HG03103 (cell line): ENCODE data around the gene DMD.
"Not testable (repeated sequence)": the region's sequence is repeated elsewhere in the genome, so short reads cannot be mapped to it uniquely, and the experiment has no call there.

ENCODE experiments used
- ATAC-seq: cut with Tn5 transposase; IDR thresholded peaks from one replicate; pipeline ENCODE4 v1.9.1; 2021; ENCODE audit warnings: low read depth; ENCODE audit not compliant: unreplicated experiment

DMD gene

DNA sequence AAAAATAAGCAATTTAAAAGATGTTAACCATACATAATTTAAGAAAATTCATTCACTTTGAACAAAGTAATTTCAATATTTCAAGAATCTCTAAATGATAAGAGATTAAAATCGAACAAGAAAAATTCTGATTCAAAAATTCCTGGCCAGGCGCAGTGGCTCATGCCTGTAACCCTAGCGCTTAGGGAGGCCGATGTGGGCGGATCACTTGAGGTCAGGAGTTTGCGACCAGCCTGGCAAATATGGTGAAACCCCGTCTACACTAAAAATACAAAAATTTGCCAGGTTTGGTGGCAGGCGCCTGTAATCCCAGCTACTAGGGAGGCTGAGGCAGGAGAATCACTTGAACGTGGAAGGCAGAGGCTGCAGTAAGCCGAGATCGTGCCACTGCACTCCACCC lies 1279.0 kb downstream of the DMD start:
- ATAC-seq, result not testable (repeated sequence)

DNA sequence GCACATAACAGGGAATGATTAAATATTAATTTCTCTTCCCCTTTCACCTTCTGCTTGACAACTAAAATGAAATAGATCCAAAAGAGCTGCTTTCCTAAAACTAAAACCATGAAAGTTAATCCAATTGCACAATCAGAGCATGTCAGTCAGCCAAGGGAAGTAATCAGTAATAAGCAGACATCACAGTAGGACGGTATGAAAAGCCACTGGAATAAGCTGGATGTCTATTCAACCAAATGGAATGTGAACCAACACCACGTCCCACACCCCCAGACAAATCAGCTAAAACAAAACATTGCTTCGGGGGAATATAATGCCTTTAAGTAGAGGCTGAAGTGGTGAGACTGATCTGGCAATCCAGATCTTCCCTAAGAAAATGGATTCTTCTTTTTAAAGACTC lies 1280.1 kb downstream of the DMD start:
- ATAC-seq, result no peak

DNA sequence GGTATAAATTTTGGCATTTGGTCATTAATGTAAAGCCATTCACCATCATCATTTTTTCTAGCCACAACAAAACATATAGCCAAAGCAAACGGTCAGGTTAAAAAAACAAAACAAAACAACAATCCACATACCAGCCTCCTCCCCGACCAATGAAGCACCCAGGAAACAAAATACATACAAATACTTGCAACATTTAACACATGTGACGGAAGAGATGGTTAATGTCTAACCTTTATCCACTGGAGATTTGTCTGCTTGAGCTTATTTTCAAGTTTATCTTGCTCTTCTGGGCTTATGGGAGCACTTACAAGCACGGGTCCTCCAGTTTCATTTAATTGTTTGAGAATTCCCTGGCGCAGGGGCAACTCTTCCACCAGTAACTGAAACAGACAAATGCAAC lies 1282.0 kb downstream of the DMD start:
- ATAC-seq, result no peak

DNA sequence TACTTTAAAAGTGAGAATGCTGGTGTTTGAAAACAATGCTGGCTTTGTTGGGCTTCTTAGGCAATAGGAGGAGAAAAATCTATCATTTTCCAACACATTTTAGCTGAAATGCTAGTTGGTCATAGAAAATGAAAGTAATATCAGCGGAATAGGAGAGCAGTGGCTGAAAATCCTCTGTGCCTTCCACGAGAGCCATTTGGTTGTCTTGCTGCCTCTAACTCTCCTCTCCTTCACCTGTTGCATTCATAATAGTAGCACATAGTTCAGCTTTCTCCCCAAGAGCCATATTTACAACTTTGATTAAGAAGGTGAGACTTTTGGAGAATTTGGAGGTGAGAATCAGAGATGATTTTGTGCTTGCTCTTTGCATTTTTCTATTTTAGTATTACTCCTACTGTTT lies 1290.1 kb downstream of the DMD start:
- ATAC-seq, result no peak

DNA sequence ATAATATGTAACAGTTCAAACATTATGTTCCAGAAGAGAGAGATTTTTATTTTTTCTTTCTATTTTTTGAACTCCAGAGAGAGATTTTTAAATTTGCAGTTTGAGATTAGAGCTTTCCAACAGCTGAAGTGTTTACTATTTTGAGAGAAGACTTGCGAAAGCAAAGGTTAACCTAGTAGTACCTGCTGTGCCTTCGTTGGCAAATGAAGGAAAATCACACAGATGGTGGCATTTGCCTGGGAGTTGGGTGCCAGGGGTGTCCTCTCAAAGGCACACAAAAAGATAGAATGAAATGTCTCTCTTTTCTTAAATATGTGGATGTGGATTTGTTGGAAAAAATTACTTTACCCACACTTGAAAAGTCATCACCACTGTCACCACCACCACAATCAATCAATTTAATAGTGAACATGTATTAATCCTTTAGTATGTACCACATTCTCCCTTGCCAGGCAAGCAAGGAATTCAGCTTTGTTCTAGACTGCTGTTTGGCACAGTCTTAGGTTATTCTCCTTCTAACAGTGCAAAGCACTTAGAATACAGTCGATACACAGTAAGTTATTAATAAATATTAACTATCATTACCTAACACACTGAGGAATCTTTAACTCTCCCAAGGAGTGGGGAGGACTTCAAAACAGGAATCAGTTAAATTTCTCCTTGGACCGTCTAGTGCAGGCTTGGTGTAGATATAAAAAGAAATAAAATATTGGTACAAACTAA lies 1301.3 kb downstream of the DMD start:
- ATAC-seq, result no peak

DNA sequence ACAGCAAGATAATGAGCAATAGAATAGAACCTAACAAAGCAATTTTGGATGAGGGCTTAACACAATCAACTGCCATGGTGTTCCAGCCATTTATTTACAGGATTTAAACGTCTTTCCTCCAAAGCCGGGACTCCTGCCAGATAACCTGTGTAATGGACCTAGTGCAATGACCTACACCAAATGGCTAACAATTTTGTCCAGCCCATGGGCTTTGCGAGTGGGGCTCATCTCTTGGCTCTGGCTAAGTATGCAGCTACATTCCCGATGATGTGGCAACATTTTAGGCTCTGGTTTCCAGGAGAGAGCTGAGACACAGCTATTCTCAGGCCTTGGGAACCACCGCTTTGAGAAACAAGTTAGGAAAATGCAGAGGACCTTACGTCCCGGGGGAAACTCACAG lies 1317.2 kb downstream of the DMD start:
- no peak for ATAC-seq

DNA sequence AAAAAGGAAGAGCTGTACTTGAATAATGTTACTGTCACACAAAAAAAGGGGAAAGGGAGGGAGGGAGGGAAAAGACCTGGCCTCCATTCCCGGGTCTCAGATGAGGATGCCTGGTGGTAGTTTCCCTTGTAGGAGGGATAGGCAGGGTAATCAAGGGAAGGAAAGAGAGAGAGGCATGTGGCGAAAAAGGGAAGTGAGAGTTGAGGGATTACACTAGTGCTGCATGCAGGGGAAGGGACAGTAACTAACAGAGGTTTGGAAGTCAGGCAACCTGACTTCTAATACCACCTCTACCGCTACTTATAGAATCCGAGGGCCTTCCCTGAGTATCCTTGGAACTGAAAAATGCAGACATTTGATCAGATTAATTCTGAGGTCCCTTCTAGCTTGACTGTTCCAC lies 1317.8 kb downstream of the DMD start:
- no peak for ATAC-seq

DNA sequence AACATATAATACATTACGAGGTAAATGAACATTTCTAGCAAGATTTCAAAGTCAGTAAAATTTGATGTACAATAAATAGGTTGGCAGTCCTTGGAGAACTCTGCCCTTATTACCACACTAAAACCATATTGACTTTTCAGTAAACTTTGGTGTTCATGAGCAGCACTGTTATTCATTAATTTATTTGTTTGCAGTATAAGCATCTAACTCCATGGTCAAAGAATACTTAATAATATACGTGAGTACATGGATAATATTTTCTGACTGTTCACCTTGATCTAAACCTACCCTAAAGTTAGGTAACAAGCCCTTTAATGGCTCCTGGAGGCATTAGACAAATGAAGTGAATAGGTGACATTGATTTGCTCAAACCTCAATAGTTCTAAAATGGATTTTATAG lies 1322.3 kb downstream of the DMD start:
- ATAC-seq, result no peak

DNA sequence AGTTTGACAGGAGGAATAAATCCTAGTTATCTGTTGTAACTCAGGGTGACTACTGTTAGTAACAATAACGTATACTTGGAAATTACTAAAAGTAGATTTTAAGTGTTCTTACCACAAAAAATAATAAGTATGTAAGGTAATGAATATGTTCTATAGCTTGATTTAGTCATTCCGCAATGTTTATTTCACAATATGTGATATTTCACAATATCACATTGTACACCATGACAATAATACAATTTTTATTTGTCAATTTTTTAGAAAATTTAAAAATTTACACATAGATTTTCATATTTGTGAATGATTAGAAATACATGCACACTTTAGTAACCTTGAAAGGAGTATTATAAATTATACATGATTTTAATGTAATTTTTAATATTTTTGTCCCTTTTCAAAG lies 1326.8 kb downstream of the DMD start:
- no peak for ATAC-seq

DNA sequence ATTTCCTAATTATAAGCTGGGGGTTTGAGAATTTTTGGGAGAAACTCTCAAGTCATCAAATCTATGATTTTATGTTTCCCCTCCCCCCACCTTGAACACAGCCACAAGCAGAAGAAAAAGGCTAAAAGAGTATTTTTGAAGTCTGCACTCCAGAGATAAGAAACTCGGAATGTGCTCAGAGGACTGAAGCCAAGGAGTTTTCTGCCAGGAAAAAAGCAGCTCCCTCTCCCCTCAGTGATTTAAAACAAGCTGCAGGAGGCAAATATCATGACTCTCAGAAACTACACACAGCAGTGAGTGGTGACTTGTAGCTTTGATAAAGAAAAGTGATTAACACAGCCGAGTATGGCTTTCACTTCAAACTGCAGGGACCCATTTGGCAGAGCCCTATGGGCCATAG lies 1339.3 kb downstream of the DMD start:
- no peak for ATAC-seq

DNA sequence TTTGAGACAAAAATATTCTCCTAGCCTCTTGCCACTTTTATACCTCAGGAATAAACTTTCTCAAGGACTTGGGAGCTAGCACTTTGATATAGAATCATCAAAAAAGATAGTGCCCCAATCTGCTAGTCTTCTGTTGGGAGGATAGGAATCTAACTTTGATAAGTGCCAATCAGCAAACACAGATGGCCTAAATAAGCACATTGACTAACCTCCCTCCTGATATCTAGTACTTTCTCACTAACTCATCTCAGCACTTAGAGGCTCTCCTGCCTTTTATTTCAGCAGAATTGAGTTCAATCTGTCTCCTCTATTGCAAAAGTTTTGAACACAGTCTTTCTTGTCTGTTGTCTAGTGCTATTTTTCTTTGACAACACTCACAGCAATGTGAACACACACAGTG lies 1341.1 kb downstream of the DMD start:
- ATAC-seq, result no peak

DNA sequence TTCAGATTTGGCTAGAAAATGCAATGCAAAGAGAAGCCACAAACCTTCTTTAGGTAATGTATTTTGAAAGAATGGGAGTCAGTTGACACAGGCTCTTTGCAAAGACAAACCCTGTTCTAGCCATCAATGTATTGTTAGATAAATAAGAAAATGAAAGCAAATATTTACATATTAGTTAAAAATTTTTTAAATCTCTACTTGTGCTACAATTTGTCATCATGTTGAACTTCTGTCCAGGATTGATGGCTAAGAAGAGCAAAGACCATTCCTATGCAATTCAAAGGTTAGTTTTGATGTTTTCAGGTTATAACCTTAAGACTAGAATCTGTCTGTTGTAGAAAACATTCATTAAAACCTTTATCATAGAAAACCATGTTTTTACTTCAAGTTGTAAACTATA lies 1350.7 kb downstream of the DMD start:
- ATAC-seq, result no peak

DNA sequence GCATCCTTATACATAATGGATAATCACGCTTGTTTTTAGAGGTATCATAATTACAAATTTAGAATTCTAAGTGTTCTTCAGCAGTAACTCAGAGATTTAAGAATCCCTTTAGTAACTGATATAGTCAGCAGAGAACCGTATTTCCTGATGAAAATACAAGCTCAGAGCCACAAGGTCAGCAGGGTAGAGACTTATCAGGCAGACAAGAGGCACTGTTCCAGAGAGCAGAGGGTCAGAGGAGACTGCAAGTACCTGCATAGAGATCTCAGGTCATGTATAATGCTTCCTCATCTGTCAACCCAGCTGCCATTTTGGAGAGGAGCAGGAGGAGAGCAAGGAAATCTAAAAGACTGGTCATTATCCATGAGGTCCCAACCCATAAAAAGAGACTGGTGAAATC lies 1352.4 kb downstream of the DMD start:
- no peak for ATAC-seq

DNA sequence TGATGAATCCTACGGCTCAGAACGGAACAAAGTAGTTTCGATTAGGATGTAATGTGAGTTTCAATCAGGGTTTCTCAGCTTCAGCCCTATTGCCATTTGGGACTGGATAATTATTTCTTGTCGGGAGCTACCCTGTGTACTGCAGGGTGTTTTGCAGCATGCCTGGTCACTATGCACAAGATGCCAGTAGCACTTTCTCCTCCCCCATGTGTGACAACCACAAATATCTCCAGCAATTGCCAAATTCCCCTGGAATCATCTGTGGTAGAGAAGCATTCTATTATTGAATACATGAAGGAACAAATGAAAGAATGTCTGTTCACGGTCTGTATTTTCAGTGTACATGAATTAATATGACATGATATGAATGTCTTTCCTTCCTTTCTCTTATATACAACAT lies 1356.6 kb downstream of the DMD start:
- ATAC-seq, result no peak

DNA sequence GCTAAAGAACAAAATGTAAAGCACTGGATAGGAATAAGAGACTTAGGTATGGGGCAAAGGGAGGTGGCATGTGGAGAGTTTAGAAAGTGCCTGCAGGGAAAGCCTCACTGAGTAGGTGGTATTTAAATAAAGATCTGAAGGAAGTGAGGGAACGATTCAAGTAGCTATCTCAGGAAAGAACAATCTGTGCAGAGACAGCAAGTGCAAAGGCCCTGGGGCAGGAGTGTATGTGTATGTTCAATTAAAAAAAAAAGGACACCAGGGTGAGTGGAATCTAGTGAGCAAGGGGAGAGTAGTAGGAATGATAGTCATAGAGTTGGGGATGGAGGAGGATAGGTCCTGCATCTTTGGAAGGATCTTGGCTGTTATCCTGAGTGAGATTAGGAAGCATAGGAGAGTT lies 1359.6 kb downstream of the DMD start:
- ATAC-seq, result no peak

DNA sequence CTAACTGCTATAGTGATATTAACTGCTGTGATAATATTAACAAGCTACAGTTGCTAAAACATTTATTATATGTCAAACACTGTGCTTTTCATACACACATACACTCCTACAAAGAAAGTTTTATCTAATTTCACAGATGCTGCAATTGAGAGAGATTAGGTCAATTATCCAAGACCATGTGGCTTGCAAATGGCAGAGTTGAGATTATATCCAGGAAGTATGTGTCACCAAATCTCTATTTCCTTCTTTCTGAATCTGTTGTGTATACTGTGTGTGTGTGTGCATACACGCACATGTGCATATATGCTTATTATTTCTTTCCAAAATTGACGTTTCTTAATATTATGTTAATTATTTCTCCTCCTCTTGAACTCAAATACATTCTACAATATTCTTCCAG lies 1363.6 kb downstream of the DMD start:
- ATAC-seq, result no peak

DNA sequence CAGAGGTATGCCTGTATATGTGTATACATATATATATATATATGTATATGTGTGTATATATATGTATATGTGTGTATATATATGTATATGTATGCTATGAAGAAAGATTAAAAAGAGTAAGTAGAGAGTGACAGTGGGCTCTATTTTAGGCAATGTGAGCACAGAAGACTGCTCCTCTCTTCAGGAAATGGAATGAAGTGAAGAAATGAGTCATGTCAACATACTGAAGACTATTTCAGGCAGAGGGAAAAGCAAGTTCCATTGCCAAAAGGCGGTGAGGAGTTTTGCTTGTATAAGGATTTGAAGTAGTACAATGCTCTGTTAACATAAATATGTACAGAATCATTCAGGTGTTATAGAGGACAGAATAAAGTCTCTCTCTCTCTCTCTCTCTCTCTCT lies 1366.3 kb downstream of the DMD start:
- ATAC-seq, result no peak

DNA sequence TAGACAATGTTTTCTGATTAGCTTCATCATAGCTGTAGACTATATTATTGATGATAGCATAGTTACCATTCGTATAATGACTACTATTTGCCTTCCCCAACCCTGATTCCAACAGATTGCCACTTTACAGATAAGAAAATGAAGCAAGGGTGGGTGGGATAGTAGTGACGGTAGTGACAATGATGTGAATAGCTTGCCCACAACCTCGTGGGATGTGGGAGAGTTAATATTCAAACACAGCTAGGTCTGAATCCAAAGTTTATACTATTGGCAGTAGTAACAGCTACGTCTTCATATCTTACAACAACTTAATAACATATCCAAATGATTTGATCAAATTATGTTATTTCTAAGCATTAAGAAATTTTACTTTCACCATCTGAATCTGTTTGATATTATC lies 1372.7 kb downstream of the DMD start:
- ATAC-seq, result no peak

DNA sequence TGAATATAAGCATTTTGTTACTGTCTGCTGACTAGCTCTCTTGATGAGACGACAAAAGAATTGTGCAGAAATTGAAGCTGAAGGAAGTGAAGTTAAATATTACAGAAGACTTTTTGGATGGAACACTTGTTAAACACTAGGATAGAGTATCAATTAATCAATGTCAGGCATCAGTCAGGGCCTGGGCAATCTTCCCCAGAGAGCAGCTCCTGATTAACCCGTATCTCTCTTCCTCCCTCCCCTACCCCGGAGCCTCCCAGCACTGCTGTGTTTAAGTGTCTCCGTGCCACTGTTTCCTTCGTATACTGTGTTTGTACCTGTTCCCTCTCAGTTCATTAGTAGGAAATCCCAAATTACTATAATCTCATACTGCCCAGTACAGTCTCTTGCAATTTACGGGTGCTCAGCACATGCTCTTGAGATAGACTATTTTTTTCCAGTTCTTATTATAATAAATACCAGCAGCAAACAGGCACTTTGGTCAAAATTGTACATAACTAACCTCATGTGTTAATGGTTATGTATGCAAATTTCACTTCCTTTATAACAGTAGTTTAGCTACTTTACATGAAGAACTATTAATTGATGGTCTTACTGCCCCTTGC lies 1373.8 kb downstream of the DMD start:
- ATAC-seq, result no peak

DNA sequence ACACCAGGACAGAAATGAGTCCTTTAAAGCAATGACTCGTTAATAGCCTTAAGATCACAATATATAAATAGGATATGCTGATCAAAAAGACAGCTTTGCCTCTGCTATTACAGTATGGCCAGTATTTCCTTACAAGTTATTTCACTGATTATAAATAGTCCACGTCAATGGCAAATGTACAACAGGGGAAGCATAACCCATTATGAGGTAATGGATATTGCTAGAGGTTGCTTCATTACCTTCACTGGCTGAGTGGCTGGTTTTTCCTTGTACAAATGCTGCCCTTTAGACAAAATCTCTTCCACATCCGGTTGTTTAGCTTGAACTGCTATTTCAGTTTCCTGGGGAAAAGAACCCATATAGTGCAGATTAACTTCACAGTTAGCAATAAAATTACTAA lies 1374.9 kb downstream of the DMD start:
- ATAC-seq, result no peak

DNA sequence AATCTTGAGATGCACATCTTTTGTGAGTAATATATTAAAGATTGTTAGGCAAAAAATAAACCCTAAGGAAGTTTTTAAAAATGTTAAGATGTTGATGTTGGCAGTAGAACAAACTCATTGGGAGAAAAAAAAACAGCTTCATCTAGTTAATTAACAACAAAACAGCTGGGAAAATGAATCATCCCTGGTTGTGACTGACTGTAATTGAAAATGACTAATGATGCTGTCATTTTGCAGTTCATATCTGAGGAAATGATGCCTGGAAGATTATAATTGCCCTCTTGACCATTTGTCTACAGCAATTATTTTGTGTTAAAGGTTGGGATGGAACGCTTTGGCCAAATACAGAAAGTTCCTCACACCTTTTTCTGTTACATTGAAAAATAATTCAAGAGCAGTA lies 1379.1 kb downstream of the DMD start:
- ATAC-seq, result no peak

DNA sequence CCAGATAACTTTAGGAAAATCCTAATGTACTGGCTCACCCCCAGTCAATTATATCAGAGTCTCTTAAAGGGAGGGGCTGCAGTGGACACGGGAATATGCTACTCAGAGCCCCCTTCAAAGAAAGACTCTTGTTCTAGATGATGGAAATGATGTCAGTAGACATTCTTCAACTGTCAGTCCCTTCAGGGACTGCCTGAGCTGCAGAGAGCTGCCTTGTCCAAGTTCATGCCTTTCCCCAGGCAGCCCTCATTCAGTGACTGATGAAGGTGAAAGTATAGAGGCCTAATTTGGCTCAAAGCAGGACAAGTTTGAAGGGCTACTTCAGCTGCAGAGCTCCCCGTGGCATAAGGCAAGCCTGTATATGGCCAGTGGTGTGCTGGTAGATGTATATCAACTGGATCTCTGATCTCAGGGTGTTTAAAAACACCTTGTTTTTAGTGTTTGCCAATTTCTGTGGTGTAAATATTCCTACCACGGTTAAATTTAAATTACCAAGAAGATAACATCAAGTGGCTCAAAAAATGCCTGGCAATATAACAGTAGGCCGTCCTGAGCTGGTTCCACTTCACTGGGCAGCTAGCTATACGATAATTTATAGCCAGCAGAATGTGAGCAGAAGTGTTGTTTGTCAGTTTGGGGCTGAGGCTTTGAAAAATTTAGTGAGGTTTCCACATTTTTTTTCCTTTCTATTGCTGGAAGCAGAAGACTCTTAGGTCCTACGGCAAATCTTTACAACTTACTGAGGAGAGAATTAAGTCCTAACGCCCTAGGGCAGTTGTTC lies 1390.7 kb downstream of the DMD start:
- no peak for ATAC-seq
